Measurements from ENCODE around the gene BANP. TPM values are rescaled to one million over a fixed set of nuclear protein-coding genes. Genes with fewer than 3 reads are reported as not detected.
"Not testable (repeated sequence)": the region's sequence is repeated elsewhere in the genome, so short reads cannot be mapped to it uniquely, and the experiment has no call there.

Gene BANP
- total RNA-seq, 2 donors from 2014 or later: 13.9 to 16.7 TPM

GRCh38 chr16:88003736-88004135 is 52.5 kb downstream of the BANP start:
- ATAC-seq (no peak), DNase-seq (no peak)
- intact Hi-C loops (cut with DNase I): no loop called here

GRCh38 chr16:88004391-88004790 is 53.2 kb downstream of the BANP start:
- intact Hi-C loops (cut with DNase I): no loop called here
- no peak for ATAC-seq
- no peak for DNase-seq

- ATAC-seq (peak in 1 of 2 donors; percentile 16), DNase-seq (no peak)
- intact Hi-C loops (cut with DNase I): no loop called here
Measured at GRCh38 chr16:88005181-88005581, 53.9 kb downstream of the BANP start.

DNA sequence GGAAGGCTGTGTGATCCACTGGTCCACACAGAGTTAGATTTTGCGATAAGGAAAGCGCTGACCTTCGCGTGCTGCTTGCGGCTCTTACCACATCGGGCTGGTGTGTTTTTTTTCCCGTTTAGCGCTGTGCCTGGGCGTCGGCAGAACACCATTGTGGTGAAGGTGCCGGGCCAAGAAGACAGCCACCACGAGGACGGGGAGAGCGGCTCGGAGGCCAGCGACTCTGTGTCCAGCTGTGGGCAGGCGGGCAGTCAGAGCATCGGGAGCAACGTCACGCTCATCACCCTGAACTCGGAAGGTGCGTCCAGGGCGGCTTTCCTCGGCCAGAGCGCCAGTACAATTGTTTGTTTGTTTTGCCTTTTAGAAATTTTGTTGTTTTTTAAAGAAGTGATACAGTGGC is 54.7 kb downstream of the BANP start:
- no peak for ATAC-seq
- intact Hi-C loops (cut with DNase I): no loop called here

DNA sequence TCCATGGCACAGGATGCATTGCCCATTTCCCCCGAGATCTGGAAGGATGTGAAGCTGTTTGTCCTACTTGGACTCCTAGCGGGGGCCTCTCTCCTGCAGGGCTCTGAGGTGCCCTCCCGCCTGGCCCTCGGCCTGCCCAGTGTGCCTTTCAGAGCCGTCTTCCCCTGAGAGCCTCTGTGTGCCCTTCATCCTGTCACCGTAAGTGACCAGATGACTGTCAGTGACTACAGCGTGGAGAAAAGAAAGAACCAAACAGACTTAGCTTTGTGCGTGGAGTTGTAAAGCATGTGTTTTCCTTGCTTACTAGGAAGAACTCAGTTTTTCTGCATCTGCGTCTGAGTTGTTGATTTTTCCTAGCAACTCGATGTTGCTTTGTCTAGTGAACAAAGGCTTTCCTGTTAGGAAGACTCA is 56.1 kb downstream of the BANP start:
- DNase-seq: no peak
- intact Hi-C loops (cut with DNase I): no loop called here
- peak in 1 of 2 donors; percentile 67 for ATAC-seq

More for the DNA sequence above, 54.7 kb downstream of the BANP start:
- DNase-seq: no peak

- ATAC-seq: no peak
- intact Hi-C loops (cut with DNase I): no loop called here
- no peak for DNase-seq
Measured at GRCh38 chr16:88008840-88009239, 57.6 kb downstream of the BANP start.

- intact Hi-C loops (cut with DNase I): no loop called here
- no peak for ATAC-seq
- no peak for DNase-seq
Measured at GRCh38 chr16:88009563-88010342, 58.5 kb downstream of the BANP start.

DNA sequence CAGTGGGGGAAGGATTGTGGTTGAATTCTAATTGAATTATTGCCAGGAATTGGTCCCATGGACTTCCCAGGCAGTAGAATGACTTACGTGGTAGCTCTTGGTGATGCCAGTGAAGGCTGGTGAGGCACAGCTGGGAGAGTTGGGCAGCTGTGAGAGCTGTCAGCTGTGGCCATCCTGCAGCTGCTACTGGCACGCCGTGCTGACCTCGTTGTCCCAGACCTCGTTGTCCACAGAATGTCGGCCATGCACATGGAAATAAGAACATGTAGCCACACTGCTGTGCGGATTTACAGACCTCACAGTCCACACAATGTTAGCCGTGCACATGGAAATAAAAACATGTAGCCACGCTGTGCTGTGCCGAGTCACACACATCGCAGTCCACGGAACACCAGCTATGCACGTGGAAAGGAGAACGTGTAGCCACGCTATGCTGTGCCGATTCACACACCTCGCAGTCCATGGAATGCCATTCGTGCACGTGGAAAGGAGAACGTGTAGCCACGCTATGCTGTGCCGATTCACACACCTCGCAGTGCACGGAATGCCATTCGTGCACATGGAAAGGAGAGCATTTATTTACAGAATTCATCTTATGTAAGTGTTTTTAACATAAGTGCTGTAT is 59.2 kb downstream of the BANP start:
- intact Hi-C loops (cut with DNase I): no loop called here
- no peak for ATAC-seq
- DNase-seq: no peak

- intact Hi-C loops (cut with DNase I): no loop called here
- ATAC-seq (no peak), DNase-seq (no peak)
Measured at GRCh38 chr16:88010968-88011483, 59.8 kb downstream of the BANP start.

DNA sequence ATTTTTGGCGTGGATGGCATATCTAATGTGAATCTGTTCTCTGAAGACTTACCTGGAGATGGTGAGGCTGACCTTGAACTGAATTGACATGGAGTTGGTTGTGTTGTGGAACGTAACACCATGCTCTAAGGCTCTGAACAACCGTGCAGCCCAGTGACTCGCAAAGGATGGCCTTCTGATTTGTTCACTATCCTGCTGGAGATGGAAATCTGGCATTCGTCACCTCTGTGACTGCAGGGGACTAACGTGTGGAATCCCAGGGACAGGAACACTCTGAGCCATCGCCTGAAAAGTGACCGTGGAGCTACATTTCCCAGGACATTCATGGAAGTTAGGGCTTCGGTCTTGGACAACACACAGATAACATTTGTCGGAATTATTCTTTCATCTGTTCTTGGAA is 61.1 kb downstream of the BANP start:
- DNase-seq: no peak
- intact Hi-C loops (cut with DNase I): no loop called here

GRCh38 chr16:88013091-88013609 is 61.9 kb downstream of the BANP start:
- ATAC-seq (no peak), DNase-seq (no peak)
- intact Hi-C loops (cut with DNase I): no loop called here

More for the DNA sequence above, 61.1 kb downstream of the BANP start:
- ATAC-seq: no peak

DNA sequence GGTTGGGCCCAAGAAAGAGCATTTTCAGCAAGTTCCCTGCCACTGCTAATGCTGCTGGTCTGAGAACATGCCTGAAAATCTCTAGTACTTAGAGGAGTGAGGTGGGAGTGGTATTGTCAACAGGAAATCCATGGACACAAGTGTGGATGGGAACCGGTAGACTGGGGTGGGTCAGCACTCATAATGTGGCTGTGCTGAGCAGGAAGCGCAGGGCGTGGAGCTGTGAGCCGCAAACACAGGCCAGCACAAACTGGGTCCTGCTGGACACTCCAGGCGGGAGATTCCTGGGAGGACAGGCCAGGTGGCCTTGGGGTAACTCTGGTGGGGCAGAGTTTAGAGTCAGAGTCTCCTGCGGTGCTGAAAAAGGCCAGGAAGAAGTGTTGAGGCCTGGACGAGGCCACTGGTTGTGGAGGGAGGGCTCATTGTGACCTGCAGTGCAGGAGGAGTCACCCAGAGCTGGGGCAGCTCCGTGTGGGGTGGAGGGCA is 62.6 kb downstream of the BANP start:
- no peak for ATAC-seq
- DNase-seq: no peak
- intact Hi-C loops (cut with DNase I): no loop called here

DNA sequence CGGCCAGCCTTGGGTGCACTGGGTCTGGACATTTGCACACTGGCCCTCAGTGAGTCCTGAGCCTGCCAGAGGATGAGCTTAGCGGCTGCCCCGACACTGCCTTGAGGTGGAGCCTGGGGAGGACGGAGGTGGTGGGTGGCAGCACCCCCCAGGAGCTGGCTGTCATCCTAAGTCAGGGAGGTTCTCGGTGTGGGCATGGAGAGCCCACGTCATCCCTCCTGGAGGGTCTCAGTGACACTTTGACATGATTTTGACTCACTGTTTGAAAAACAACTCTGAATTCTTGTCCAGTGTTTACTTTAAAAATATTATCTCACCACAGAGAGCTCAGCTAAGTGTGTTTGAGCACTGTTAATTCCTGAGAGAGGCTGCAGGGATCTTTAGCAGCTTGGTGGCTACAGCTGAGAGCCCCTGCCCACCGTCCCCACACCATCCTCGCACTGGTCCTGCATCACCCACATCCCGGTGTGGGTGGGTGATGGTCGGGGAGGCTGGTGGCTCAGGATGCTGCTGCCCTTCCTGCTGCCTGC is 63.1 kb downstream of the BANP start:
- intact Hi-C loops (cut with DNase I): no loop called here
- DNase-seq (no peak), ATAC-seq (no peak)

- ATAC-seq: no peak
- intact Hi-C loops (cut with DNase I): no loop called here
- no peak for DNase-seq
Measured at GRCh38 chr16:88014954-88015805, 63.9 kb downstream of the BANP start.

DNA sequence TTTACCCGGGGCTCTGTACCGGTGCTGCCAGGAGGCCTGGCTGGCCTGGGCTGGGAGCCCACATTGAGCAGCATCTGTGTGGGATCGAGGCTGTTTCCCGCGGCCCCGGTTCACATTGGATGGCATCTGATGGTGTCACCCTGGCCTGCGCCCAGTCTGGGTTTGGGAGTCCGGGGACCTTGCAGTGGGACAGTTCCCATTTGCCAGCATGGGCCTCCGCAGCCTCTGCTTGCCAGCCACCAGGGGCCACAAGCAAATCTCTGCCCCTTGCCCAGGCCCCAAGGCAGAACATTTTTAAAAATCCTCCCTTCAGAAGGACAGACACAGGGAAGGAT is 64.5 kb downstream of the BANP start:
- ATAC-seq (no peak), DNase-seq (no peak)
- intact Hi-C loops (cut with DNase I): no loop called here

GRCh38 chr16:88016386-88016785 is 65.2 kb downstream of the BANP start:
- intact Hi-C loops (cut with DNase I); ATAC-seq; DNase-seq: not testable (repeated sequence)

GRCh38 chr16:88016964-88017363 is 65.7 kb downstream of the BANP start:
- intact Hi-C loops (cut with DNase I): no loop called here
- ATAC-seq: no peak
- no peak for DNase-seq

DNA sequence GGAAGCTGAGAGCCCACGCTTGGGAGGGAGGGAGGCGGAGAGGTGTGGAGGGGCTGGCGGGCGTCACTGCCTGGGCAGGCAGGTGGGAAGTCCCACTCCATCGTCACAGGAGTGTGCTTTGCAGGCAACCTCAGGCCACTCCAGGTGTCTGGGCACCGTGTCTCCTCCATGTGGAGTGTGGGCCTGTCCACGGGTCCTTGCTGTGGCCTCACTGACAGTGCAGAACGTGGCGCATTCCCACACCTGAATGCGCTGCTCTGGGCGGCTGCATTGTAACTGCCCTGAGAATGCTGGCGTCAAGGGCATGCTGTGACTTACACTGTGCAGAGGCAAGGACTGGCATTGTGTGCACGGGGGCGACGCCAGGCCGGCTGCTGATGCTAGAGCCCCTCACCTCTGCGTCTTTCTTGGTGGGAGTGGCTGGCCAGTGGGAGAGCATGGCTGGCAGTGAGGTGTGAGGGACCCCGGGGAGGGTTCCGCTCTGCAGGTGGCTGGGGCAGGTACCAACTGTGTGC is 66.4 kb downstream of the BANP start:
- ATAC-seq: no peak
- intact Hi-C loops (cut with DNase I): no loop called here

DNA sequence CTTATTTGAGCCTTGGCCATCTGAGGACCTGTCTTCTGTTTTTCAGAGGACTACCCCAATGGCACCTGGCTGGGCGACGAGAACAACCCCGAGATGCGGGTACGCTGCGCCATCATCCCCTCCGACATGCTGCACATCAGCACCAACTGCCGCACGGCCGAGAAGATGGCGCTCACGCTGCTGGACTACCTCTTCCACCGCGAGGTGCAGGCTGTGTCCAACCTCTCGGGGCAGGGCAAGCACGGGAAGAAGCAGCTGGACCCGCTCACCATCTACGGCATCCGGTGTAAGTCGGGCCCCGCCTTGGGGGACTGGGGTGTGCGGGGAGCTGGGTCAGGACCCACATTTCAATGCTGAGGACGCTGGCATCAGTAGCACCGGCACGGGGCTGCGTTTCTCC is 67.1 kb downstream of the BANP start:
- ATAC-seq; DNase-seq; intact Hi-C loops (cut with DNase I): not testable (repeated sequence)

More for the DNA sequence above, 66.4 kb downstream of the BANP start:
- no peak for DNase-seq

All from left cardiac atrium (tissue), 4 donors.